ENCODE measurements around the gene NUP214. TPM values are rescaled to one million over a fixed set of nuclear protein-coding genes. Genes with fewer than 3 reads are reported as not detected.

The NUP214 gene
- total RNA-seq, 1 donor from 2014 or later, result 70.2 TPM

DNA sequence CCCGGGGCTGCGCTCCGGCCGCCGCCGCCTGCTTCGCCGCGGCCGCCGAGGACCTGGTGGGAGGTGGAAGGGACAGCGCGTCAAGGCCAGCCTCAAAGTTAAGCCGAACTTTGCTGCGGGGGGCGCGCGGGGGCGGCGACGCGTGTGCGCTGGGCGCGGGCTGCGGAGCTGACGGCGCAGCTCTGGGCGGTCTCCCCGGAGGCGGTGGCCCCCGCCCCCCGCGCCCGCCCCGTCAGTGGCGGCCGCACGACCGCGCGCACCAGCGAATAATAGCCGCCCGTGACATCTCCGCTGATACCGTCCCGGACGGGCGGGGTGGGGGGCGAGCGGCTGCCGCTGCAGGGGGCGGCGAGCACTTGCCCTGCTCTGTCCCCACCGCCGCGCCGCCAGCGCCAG, 151.5 kb downstream of the NUP214 start:
- Histone ChIP-seq H3K27me3 (no peaks in the 10 kb centered on the region), H3K27ac (peak overlapping the region; percentile 58), H3K4me1 (no peaks in the 10 kb centered on the region), H3K4me3 (peak overlapping the region; percentile 64 to 71), H3K36me3 (no peaks in the 10 kb centered on the region), H3K9me3 (no peaks in the 10 kb centered on the region)
- TF ChIP-seq, protein P1, sequence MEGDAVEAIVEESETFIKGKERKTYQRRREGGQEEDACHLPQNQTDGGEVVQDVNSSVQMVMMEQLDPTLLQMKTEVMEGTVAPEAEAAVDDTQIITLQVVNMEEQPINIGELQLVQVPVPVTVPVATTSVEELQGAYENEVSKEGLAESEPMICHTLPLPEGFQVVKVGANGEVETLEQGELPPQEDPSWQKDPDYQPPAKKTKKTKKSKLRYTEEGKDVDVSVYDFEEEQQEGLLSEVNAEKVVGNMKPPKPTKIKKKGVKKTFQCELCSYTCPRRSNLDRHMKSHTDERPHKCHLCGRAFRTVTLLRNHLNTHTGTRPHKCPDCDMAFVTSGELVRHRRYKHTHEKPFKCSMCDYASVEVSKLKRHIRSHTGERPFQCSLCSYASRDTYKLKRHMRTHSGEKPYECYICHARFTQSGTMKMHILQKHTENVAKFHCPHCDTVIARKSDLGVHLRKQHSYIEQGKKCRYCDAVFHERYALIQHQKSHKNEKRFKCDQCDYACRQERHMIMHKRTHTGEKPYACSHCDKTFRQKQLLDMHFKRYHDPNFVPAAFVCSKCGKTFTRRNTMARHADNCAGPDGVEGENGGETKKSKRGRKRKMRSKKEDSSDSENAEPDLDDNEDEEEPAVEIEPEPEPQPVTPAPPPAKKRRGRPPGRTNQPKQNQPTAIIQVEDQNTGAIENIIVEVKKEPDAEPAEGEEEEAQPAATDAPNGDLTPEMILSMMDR (IDR thresholded peaks at IDR 0.05), result no peak
- DNase-seq (ENCODE audit: extremely low spot score in 2 of 2), result no peak
- intact Hi-C loops (cut with DNase I), result no loop called here

DNA sequence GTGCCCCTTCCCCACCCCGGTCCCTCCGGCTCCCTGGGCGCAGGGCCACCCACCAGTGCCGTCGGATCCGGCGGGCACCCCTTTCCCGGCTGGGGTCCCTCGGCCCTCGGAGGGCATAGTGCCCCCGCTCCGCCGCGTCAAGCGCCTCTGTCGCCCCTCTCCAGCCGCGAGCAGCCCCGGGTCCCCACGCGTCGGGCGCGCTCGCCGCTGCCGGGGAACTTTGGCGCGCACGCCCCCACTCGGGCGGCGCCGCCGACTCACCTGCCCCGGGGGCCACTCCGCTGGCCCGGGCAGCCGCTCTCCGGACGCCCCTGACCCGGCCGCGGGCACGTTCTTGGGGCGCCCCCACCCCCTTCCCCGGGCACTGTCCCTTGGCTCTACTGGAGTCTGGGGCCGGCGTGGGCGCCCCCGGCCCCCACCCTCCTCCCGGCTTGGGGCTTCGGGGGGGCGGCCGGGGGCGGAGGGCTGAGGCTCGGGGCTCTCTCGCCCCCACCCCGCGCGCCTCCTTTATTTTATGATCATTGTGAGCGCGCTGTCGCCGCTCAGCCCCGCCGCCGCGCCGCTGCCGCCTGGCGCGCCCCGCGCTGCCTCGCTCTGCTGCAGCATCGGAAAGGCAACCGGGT, 152.0 kb downstream of the NUP214 start:
- Histone ChIP-seq H3K4me3 (peak overlapping the region; percentile 64 to 71), H3K27ac (peak overlapping the region; percentile 58), H3K27me3 (no peaks in the 10 kb centered on the region), H3K4me1 (peaks cover 2% of the 10 kb centered on the region), H3K9me3 (no peaks in the 10 kb centered on the region), H3K36me3 (no peaks in the 10 kb centered on the region)
- DNase-seq (ENCODE audit: extremely low spot score in 2 of 2), result no peak
- intact Hi-C loops (cut with DNase I), result no loop called here
- TF ChIP-seq POLR2AphosphoS5 (IDR thresholded peaks at IDR 0.05; ENCODE audit: insufficient read depth in 1 of 2, low read depth in 1 of 2) (no peak), POLR2A (IDR thresholded peaks at IDR 0.05) (no peak)
- TF ChIP-seq, protein P1 (IDR thresholded peaks at IDR 0.05), result no peak

DNA sequence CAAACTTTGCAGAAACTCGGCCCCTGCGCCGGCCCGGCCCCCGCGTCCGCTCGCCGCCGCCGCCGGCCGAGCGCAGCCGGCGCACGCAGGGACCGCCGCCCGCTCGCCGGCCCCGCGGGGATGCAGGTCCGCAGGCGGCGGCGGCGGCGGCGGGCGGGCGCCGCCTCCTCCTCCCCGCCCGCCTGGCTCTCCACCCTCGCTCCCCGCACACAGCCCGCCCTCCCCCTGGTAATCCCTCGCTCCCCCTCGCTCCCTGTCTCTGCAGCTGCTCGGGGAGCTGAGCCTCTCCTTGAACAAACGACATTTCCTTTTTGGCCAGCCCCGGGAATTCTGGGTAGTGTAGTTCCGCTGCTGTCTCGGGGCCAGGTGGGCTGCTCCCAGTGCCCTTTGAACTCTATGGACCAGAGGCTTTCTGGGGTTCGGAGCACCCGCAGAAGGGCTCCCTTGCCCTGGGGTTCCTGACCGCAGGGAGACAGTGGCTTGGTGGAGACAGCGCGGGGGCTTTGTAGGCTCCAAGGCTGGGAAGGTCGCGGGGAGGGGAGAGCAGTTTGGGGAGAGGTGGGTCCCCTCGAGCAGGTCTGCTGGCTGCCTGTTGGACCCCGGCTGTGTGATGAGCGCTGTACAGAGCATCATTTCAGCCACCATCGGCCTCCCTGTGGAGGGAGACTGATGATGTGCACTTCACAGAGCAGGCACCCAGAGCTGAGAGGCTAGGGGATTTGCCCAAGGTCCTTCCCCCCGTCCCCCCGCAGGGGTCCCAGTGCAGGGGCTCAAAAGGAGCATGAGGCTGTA, 152.7 kb downstream of the NUP214 start:
- H3K9me3 ChIP-seq, result no peaks in the 10 kb centered on the region
- H3K27ac ChIP-seq, result peak overlapping the region; percentile 58
- H3K27me3 ChIP-seq, result no peaks in the 10 kb centered on the region
- peaks cover 9% of the 10 kb centered on the region for H3K4me1 ChIP-seq
- peak overlapping the region; percentile 64 to 71 for H3K4me3 ChIP-seq
- H3K36me3 ChIP-seq, result no peaks in the 10 kb centered on the region
- intact Hi-C loops (cut with DNase I), result no loop called here
- DNase-seq (ENCODE audit: extremely low spot score in 2 of 2), result no peak
- TF ChIP-seq POLR2AphosphoS5 (IDR thresholded peaks at IDR 0.05; ENCODE audit: insufficient read depth in 1 of 2, low read depth in 1 of 2) (peak; percentile 23 to 60), POLR2A (IDR thresholded peaks at IDR 0.05) (no peak)

DNA sequence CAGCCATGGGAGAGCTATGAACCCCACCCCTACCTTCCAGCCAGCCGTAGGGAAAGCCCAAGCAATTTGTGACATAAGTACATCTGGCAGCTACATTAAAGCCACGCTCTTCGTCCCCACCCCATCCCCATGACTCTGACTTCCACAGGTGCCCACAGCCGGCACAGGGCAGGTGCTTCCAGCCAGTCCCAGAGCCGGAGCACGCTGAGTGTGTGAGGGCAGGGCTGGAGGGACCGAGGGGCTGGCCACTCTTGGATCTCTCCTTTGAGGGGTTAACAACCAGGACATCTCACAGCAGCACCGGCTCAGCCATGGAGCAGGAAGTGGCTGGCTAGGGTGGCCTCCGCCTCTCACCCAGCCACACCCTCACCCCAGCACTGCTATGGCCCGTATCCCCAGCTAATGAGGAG, 153.3 kb downstream of the NUP214 start:
- intact Hi-C loops (cut with DNase I), result no loop called here
- no peak for DNase-seq (ENCODE audit: extremely low spot score in 2 of 2)
- Histone ChIP-seq H3K9me3 (no peaks in the 10 kb centered on the region), H3K4me1 (peaks cover 10% of the 10 kb centered on the region), H3K27me3 (no peaks in the 10 kb centered on the region), H3K4me3 (no peak overlapping the region), H3K27ac (no peak overlapping the region), H3K36me3 (no peaks in the 10 kb centered on the region)
- TF ChIP-seq POLR2AphosphoS5 (IDR thresholded peaks at IDR 0.05; ENCODE audit: insufficient read depth in 1 of 2, low read depth in 1 of 2), result no peak
- TF ChIP-seq, protein P1 (IDR thresholded peaks at IDR 0.05), result no peak
- no peak for TF ChIP-seq POLR2A (IDR thresholded peaks at IDR 0.05)

DNA sequence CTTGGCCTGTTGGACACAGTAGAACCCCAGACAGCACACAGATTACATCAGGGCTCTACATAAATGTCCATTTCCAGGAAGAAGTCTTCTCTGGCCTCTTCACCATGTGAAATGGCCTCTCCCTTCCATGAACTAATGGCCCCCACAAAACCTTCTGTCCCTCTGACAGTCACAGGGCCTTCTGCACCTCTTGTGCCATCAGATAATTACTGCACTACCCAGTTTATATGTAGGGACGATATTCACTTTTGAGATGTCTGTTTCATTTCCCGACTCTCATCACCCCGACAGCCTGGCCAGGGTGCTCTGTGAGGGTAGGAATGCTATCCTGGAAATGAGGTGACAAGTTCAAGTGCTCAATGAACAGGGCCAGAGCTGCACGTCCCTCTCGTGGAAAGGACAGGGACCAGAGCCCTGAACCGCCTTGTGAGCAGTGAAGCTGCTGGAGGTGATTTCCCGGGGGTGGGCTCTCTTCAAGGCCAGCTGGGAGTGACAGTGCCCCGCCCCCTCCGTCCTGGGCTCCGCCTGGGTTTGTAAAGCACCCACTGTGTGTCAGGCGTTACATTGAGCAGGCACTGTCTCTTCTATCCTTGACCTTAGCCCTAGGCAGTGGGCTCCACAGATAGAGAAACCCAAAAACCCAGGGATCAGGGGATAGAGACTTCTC, 153.9 kb downstream of the NUP214 start:
- no peak for TF ChIP-seq POLR2AphosphoS5 (IDR thresholded peaks at IDR 0.05; ENCODE audit: insufficient read depth in 1 of 2, low read depth in 1 of 2)
- TF ChIP-seq, protein P1 (IDR thresholded peaks at IDR 0.05), result no peak
- TF ChIP-seq POLR2A (IDR thresholded peaks at IDR 0.05), result no peak
- Histone ChIP-seq H3K27ac (no peak overlapping the region), H3K27me3 (no peaks in the 10 kb centered on the region)

More for the DNA sequence above, 153.9 kb downstream of the NUP214 start:
- no peaks in the 10 kb centered on the region for H3K9me3 ChIP-seq
- intact Hi-C loops (cut with DNase I), result no loop called here
- peaks cover 10% of the 10 kb centered on the region for H3K4me1 ChIP-seq
- no peak for DNase-seq (ENCODE audit: extremely low spot score in 2 of 2)
- H3K4me3 ChIP-seq, result no peak overlapping the region
- H3K36me3 ChIP-seq, result no peaks in the 10 kb centered on the region

Data from vagina (tissue), 2 donors.